ENCODE results near the gene TMEM121B.

DNA sequence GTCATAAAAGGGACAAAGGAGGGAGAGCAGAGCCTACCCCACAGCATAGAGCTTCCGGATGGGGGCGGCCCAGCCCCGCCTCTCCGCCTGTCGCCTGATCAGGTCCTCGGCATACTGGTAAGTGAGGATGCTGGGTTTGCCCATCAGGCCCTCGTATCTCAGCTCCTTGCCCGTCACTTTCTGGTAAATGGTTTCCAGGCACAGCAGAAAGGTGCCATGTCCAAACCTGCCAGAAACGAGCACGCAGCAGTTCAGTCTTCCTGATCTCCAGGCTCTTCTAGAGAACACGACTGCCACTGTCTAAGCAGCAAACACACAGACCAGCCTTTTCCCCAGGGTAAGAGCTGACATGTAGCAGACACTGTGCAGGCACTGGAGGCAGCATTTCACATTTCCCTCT lies 17.4 kb upstream of the TMEM121B start:
- TF ChIP-seq, protein P1, sequence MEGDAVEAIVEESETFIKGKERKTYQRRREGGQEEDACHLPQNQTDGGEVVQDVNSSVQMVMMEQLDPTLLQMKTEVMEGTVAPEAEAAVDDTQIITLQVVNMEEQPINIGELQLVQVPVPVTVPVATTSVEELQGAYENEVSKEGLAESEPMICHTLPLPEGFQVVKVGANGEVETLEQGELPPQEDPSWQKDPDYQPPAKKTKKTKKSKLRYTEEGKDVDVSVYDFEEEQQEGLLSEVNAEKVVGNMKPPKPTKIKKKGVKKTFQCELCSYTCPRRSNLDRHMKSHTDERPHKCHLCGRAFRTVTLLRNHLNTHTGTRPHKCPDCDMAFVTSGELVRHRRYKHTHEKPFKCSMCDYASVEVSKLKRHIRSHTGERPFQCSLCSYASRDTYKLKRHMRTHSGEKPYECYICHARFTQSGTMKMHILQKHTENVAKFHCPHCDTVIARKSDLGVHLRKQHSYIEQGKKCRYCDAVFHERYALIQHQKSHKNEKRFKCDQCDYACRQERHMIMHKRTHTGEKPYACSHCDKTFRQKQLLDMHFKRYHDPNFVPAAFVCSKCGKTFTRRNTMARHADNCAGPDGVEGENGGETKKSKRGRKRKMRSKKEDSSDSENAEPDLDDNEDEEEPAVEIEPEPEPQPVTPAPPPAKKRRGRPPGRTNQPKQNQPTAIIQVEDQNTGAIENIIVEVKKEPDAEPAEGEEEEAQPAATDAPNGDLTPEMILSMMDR (IDR thresholded peaks at IDR 0.05): no peak
- TF ChIP-seq POLR2A (IDR thresholded peaks at IDR 0.05): no peak
